OCI-LY3 (cell line): ENCODE measurements around the gene PIEZO1.
"Not testable (repeated sequence)": the region's sequence is repeated elsewhere in the genome, so short reads cannot be mapped to it uniquely, and the experiment has no call there.

Experiments
- CTCF ChIP-seq: fragments of 200-600, 300-600 bp; sonication (generic); IDR thresholded peaks from 2 replicates; pipeline ENCODE4 v1.5.1; 2014; ENCODE audit warnings: antibody characterized with exemption, low read length, low read depth
- EZH2phosphoT487 ChIP-seq: fragments of 200-600 bp; shearing (Covaris generic); IDR thresholded peaks from 2 replicates; pipeline ENCODE4 v1.6.1; 2018; ENCODE audit warnings: antibody characterized with exemption, mixed run types, low read depth

- not testable (repeated sequence) for TF ChIP-seq CTCF, EZH2phosphoT487
Observed at GRCh38 chr16:88823646-88824045, 38.6 kb upstream of the PIEZO1 start.
